K562 (cell line): Measurements from ENCODE around the gene SAPCD1. TPM values are rescaled to one million over a fixed set of nuclear protein-coding genes. Genes with fewer than 3 reads are reported as not detected.

Experiments used
- BRD9 ChIP-seq: fragments of 450-650 bp; IDR thresholded peaks from 2 replicates; pipeline ENCODE4 v1.6.1; 2018; ENCODE audit warnings: low read depth; ENCODE audit not compliant: partially characterized antibody
- E2F8 ChIP-seq: fragments of 450-650 bp; IDR thresholded peaks from 2 replicates; pipeline ENCODE4 v1.7.1; 2018; ENCODE audit warnings: mild to moderate bottlenecking, low read depth; ENCODE audit not compliant: partially characterized antibody
- ELF1 ChIP-seq: fragments of 200-800 bp; sonication (Bioruptor generic); IDR thresholded peaks from 2 replicates; pipeline ENCODE4 v1.6.1; 2016; ENCODE audit warnings: missing genetic modification characterization, missing compliant biosample characterization
- GTF2E2 ChIP-seq: fragments of 200-800 bp; sonication (Bioruptor generic); IDR thresholded peaks from 2 replicates; pipeline ENCODE4 v1.6.1; 2016; ENCODE audit warnings: missing genetic modification characterization, missing compliant biosample characterization
- POLR2AphosphoS2 ChIP-seq: IDR thresholded peaks from 2 replicates; pipeline ENCODE4 v1.6.1; 2012; ENCODE audit warnings: low read length, improper control_type of control experiment
- SP2 ChIP-seq: IDR thresholded peaks from 2 replicates; pipeline ENCODE4 v1.6.1; 2011; ENCODE audit warnings: mild to moderate bottlenecking, low read depth, low read length, moderate library complexity; ENCODE audit not compliant: poor library complexity, severe bottlenecking; ENCODE audit errors: extremely low read depth
- ZBTB40 ChIP-seq, 2 experiments: fragments of 450-650 bp in 1 of 2; sonication (generic) in 1 of 2; formaldehyde crosslinking in 1 of 2; IDR thresholded peaks; 2 replicates each; pipeline versions ENCODE4 v1.7.1 to v1.9.0; 2016 to 2022; ENCODE audit warnings: inconsistent platforms in 1 of 2, mild to moderate bottlenecking in 1 of 2, missing genetic modification reagents in 1 of 2
- ZBTB43 ChIP-seq: sonication (generic); formaldehyde crosslinking; IDR thresholded peaks from 2 replicates; pipeline ENCODE4 v1.8.0; 2023; ENCODE audit warnings: mild to moderate bottlenecking, missing genetic modification reagents
- ZNF143 ChIP-seq: sonication (generic); formaldehyde crosslinking; IDR thresholded peaks from 2 replicates; pipeline ENCODE4 v1.9.0; 2022; ENCODE audit warnings: mild to moderate bottlenecking, missing genetic modification reagents
- polyA plus RNA-seq, 8 experiments: library from polyadenylated mRNA; depleted of rRNA in 4 of 8; stranded (reverse) in 5 of 8; unstranded in 3 of 8; fragments of >200 nt; fragmentation: Nextera tagmentation in 2 of 8; fragmentation: Illumina TruSeq in 1 of 8; extraction: Ambion mirVana in 2 of 8; extraction: Trizol in 1 of 8; gene quantifications; 2 replicates each; pipeline versions ENCODE4 v1.2.1 to v1.2.3, GENCODE V29; 2011 to 2014; ENCODE audit warnings: inconsistent platforms in 1 of 8, missing spikeins in 1 of 8
- total RNA-seq, 7 experiments: library from RNA; depleted of rRNA in 6 of 7; stranded (reverse); fragments of >200 nt in 6 of 7; fragmentation: Illumina TruSeq in 2 of 7; extraction: Trizol in 2 of 7; gene quantifications; 2 replicates each; pipeline versions ENCODE4 v1.2.1 to v1.2.3, GENCODE V29; 2011 to 2021; ENCODE audit warnings: low replicate concordance in 1 of 7

Gene SAPCD1
- total and polyA plus RNA-seq, 9 of the 15 experiments (the other 6 are each of a cell fraction or from before 2014, with no cell fraction given): 2.6 to 30.2 (median 7.4) TPM

GRCh38 chr6:31795616-31796298 lies 33.3 kb downstream of the SAPCD1 start, which contains the start of gene VARS1 (continued):
- peak; percentile 83; the same call in 1 of the 2 replicates for TF ChIP-seq POLR2AphosphoS2
- no peak for TF ChIP-seq SP2
- TF ChIP-seq ZBTB43 (CRISPR knock-in tag): no peak
- TF ChIP-seq ELF1 (tag): peak; percentile 98
- peak; percentile 74 for TF ChIP-seq E2F8
- TF ChIP-seq BRD9: peak; percentile 95
- TF ChIP-seq GTF2E2: peak; percentile 96; the same call in 1 of the 2 replicates
- TF ChIP-seq ZBTB40 (IDR thresholded peaks at IDR 0.05): no peak; the same call in 1 of the 2 replicates
- no peak for TF ChIP-seq ZBTB40 (CRISPR knock-in tag; IDR thresholded peaks at IDR 0.05)
- no peak for TF ChIP-seq ZNF143 (CRISPR knock-in tag)
